22Rv1 (cell line): Measurements from ENCODE around the gene KCNH6.

ENCODE experiments used
- ZFX ChIP-seq: fragments of 450-650 bp; IDR thresholded peaks from 2 replicates; pipeline ENCODE4 v1.6.1; 2017; ENCODE audit warnings: antibody characterized with exemption, borderline replicate concordance
- TF ChIP-seq, protein P1 (sequence below): fragments of 450-650 bp; IDR thresholded peaks from 2 replicates; pipeline ENCODE4 v1.5.1; 2017; ENCODE audit warnings: mild to moderate bottlenecking

GRCh38 chr17:63500543-63501390 is 22.4 kb upstream of the KCNH6 start:
- TF ChIP-seq, protein P1, sequence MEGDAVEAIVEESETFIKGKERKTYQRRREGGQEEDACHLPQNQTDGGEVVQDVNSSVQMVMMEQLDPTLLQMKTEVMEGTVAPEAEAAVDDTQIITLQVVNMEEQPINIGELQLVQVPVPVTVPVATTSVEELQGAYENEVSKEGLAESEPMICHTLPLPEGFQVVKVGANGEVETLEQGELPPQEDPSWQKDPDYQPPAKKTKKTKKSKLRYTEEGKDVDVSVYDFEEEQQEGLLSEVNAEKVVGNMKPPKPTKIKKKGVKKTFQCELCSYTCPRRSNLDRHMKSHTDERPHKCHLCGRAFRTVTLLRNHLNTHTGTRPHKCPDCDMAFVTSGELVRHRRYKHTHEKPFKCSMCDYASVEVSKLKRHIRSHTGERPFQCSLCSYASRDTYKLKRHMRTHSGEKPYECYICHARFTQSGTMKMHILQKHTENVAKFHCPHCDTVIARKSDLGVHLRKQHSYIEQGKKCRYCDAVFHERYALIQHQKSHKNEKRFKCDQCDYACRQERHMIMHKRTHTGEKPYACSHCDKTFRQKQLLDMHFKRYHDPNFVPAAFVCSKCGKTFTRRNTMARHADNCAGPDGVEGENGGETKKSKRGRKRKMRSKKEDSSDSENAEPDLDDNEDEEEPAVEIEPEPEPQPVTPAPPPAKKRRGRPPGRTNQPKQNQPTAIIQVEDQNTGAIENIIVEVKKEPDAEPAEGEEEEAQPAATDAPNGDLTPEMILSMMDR, result no peak
- TF ChIP-seq ZFX, result no peak
